ENCODE measurements around the gene USP21. TPM values are rescaled to one million over a fixed set of nuclear protein-coding genes. Genes with fewer than 3 reads are reported as not detected.

Gene USP21
- total RNA-seq, 1 donor from 2014 or later: 48.8 TPM

DNA sequence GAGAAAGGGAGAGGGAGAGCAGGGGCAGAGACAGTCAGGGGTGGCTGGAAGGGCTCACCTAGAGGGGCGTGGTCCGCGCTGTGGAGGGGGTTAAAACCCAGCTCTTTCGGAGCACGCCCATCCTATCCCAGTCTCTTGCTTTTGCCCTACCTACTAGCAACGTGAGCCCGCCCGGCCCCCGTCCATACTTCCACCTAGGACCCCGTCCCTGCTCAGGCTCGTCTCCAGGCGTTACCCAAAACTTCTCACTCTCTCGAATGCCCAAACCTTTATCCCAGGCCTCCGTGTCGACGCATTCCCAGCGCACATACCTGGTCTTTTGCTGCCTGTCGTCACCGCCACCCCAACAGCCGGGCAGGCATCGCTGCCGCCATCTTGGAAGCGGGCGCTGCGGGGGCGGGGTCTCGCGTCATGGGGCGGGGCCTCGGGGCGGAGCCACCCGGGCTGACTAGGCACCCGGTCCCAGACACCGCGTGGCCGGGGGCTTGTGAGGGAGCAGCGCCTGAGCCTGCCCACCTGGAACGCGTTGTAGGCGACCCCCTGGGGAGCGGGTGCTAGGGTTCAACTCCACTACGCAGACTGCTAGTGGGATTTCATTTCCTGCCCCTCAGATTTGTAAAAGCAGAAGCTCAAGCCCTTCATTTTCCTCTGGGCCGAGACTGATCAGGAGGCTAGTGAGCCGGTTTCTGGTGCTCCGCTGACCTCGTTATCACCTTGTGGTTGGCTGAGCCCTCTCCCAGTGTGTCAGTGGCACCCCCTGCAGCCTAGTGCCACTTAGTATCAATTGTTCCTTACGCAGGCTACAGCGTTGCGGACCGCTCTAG lies 18.0 kb downstream of the USP21 start, which contains the start of gene B4GALT3:
B4GALT3 (minus strand) TSS at position 396 of the 824 bp plus-strand sequence. CDS start 1,447 bp downstream, outside the sequence.
- H3K27ac Mint-ChIP-seq: peak within 1 kb of the TSS; percentile 98
- H3K9me3 Mint-ChIP-seq (ENCODE audit: low read depth): no peaks in the 10 kb centered on the region
- H3K36me3 Mint-ChIP-seq (ENCODE audit: insufficient read depth): peaks cover 13% of the 10 kb centered on the region
- TF ChIP-seq, protein P1, sequence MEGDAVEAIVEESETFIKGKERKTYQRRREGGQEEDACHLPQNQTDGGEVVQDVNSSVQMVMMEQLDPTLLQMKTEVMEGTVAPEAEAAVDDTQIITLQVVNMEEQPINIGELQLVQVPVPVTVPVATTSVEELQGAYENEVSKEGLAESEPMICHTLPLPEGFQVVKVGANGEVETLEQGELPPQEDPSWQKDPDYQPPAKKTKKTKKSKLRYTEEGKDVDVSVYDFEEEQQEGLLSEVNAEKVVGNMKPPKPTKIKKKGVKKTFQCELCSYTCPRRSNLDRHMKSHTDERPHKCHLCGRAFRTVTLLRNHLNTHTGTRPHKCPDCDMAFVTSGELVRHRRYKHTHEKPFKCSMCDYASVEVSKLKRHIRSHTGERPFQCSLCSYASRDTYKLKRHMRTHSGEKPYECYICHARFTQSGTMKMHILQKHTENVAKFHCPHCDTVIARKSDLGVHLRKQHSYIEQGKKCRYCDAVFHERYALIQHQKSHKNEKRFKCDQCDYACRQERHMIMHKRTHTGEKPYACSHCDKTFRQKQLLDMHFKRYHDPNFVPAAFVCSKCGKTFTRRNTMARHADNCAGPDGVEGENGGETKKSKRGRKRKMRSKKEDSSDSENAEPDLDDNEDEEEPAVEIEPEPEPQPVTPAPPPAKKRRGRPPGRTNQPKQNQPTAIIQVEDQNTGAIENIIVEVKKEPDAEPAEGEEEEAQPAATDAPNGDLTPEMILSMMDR (IDR thresholded peaks at IDR 0.05; ENCODE audit: unreplicated experiment): peak; percentile 30
- peak within 1 kb of the TSS; percentile 97 for H3K4me3 Mint-ChIP-seq (ENCODE audit: low read depth)
- peaks cover 17% of the 10 kb centered on the region for H3K4me1 Mint-ChIP-seq (ENCODE audit: low read depth)
- peak; percentile 94 for DNase-seq (ENCODE audit: low spot score, unreplicated experiment)
- no peaks in the 10 kb centered on the region for H3K27me3 Mint-ChIP-seq

- TF ChIP-seq, protein P1 (IDR thresholded peaks at IDR 0.05; ENCODE audit: unreplicated experiment): no peak
- Mint-ChIP-seq H3K4me3 (ENCODE audit: low read depth) (peak overlapping the region; percentile 97), H3K36me3 (ENCODE audit: insufficient read depth) (peaks cover 9% of the 10 kb centered on the region), H3K27me3 (no peaks in the 10 kb centered on the region), H3K4me1 (ENCODE audit: low read depth) (peaks cover 17% of the 10 kb centered on the region), H3K27ac (peak overlapping the region; percentile 98), H3K9me3 (ENCODE audit: low read depth) (no peaks in the 10 kb centered on the region)
- DNase-seq (ENCODE audit: low spot score, unreplicated experiment): no peak
Measured at GRCh38 chr1:161177936-161178244, 18.6 kb downstream of the USP21 start.

DNA sequence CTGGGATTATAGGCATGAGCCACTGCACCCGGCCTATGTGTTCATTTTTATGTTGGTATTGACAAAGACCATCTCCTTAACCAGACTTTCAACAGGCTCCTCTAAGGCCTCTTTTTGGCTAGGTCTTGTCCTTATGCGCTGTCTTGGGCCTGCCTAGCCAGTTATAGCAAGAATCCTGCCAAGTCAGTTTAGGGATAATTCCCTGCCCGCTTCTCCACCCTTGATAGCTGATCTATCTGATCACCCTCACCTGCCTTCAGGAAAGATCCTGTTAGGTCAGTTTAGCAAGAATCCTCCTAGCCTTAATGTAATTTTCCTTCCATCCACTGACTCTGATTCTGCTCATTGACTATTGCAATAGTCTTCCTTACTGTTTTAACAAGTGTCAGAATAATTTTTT lies 20.4 kb downstream of the USP21 start:
- peaks cover 17% of the 10 kb centered on the region for H3K4me1 Mint-ChIP-seq (ENCODE audit: low read depth)
- no peak for DNase-seq (ENCODE audit: low spot score, unreplicated experiment)
- H3K9me3 Mint-ChIP-seq (ENCODE audit: low read depth): no peaks in the 10 kb centered on the region
- TF ChIP-seq, protein P1 (IDR thresholded peaks at IDR 0.05; ENCODE audit: unreplicated experiment): no peak
- no peak overlapping the region for H3K27ac Mint-ChIP-seq
- H3K4me3 Mint-ChIP-seq (ENCODE audit: low read depth): no peak overlapping the region
- H3K36me3 Mint-ChIP-seq (ENCODE audit: insufficient read depth): peaks cover 3% of the 10 kb centered on the region
- H3K27me3 Mint-ChIP-seq: no peaks in the 10 kb centered on the region

- H3K4me3 Mint-ChIP-seq (ENCODE audit: low read depth): no peak overlapping the region
- DNase-seq (ENCODE audit: low spot score, unreplicated experiment): no peak
- peaks cover 17% of the 10 kb centered on the region for H3K4me1 Mint-ChIP-seq (ENCODE audit: low read depth)
- no peaks in the 10 kb centered on the region for H3K9me3 Mint-ChIP-seq (ENCODE audit: low read depth)
- TF ChIP-seq, protein P1 (IDR thresholded peaks at IDR 0.05; ENCODE audit: unreplicated experiment): no peak
- no peaks in the 10 kb centered on the region for H3K27me3 Mint-ChIP-seq
- no peak overlapping the region for H3K27ac Mint-ChIP-seq
- H3K36me3 Mint-ChIP-seq (ENCODE audit: insufficient read depth): peaks cover under 1% of the 10 kb centered on the region
Measured at GRCh38 chr1:161180639-161181038, 21.3 kb downstream of the USP21 start.

DNA sequence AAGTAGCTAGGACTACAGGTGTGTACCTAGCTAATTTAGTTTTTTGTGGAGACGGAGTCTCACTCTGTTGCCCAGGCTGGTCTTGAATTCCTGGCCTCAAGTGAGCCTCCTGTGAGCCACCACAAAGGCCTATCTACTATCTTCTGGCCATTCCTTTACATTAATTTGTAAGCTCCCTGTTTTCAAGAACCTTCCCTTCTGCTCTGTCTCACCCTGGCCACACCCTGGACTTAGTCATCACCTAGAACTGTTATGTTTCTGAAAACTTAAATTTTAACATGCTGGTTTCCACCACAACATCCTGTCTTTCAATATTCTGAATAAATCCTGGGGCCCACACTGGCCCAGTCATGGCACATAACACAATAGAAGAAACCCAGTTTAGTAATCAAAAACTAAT lies 22.9 kb downstream of the USP21 start:
- DNase-seq (ENCODE audit: low spot score, unreplicated experiment): no peak
- no peak overlapping the region for H3K4me3 Mint-ChIP-seq (ENCODE audit: low read depth)

More for the DNA sequence above, 22.9 kb downstream of the USP21 start:
- H3K27ac Mint-ChIP-seq: no peak overlapping the region
- H3K36me3 Mint-ChIP-seq (ENCODE audit: insufficient read depth): no peaks in the 10 kb centered on the region
- TF ChIP-seq, protein P1 (IDR thresholded peaks at IDR 0.05; ENCODE audit: unreplicated experiment): no peak
- H3K27me3 Mint-ChIP-seq: peaks cover 4% of the 10 kb centered on the region
- no peaks in the 10 kb centered on the region for H3K9me3 Mint-ChIP-seq (ENCODE audit: low read depth)
- peaks cover 8% of the 10 kb centered on the region for H3K4me1 Mint-ChIP-seq (ENCODE audit: low read depth)
